ENCODE data around the gene MYO5B.
"Not testable (repeated sequence)": the region's sequence is repeated elsewhere in the genome, so short reads cannot be mapped to it uniquely, and the experiment has no call there.

Gene MYO5B

GRCh38 chr18:49838381-49838780 lies 356.6 kb downstream of the MYO5B start:
- no peaks in the 10 kb centered on the region for H3K9me3 ChIP-seq (ENCODE audit: control insufficient read depth in 1 of 2, low read length in 2 of 2)
- H3K4me1 ChIP-seq (ENCODE audit: control insufficient read depth in 1 of 2, insufficient read depth in 2 of 2, low read length in 2 of 2) = no peaks in the 10 kb centered on the region
- peaks cover 0 to 5% of the 10 kb centered on the region in 2 donors for H3K36me3 ChIP-seq (ENCODE audit: control insufficient read depth in 1 of 2, insufficient read depth in 2 of 2, low read length in 2 of 2)
- no peak overlapping the region for H3K4me3 ChIP-seq (ENCODE audit: low read depth in 1 of 2, low read length in 2 of 2)
- H3K27ac ChIP-seq (ENCODE audit: low read length) = no peak overlapping the region
- H3K27me3 ChIP-seq (ENCODE audit: low read depth, low read length) = no peaks in the 10 kb centered on the region

GRCh38 chr18:49837889-49838288 lies 357.1 kb downstream of the MYO5B start:
- H3K36me3 ChIP-seq (ENCODE audit: control insufficient read depth in 1 of 2, insufficient read depth in 2 of 2, low read length in 2 of 2) = peaks cover 0 to 5% of the 10 kb centered on the region in 2 donors
- no peaks in the 10 kb centered on the region for H3K9me3 ChIP-seq (ENCODE audit: control insufficient read depth in 1 of 2, low read length in 2 of 2)
- no peak overlapping the region for H3K4me3 ChIP-seq (ENCODE audit: low read depth in 1 of 2, low read length in 2 of 2)
- H3K27me3 ChIP-seq (ENCODE audit: low read depth, low read length) = no peaks in the 10 kb centered on the region
- no peaks in the 10 kb centered on the region for H3K4me1 ChIP-seq (ENCODE audit: control insufficient read depth in 1 of 2, insufficient read depth in 2 of 2, low read length in 2 of 2)
- no peak overlapping the region for H3K27ac ChIP-seq (ENCODE audit: low read length)

GRCh38 chr18:49837316-49837835 lies 357.6 kb downstream of the MYO5B start:
- not testable (repeated sequence) for H3K9me3 ChIP-seq (ENCODE audit: control insufficient read depth in 1 of 2, low read length in 2 of 2); H3K4me3 ChIP-seq (ENCODE audit: low read depth in 1 of 2, low read length in 2 of 2)

GRCh38 chr18:49835405-49835804 lies 359.5 kb downstream of the MYO5B start:
- Histone ChIP-seq H3K4me3 (ENCODE audit: low read depth in 1 of 2, low read length in 2 of 2) (no peak overlapping the region), H3K36me3 (ENCODE audit: control insufficient read depth in 1 of 2, insufficient read depth in 2 of 2, low read length in 2 of 2) (peaks cover 0 to 5% of the 10 kb centered on the region in 2 donors), H3K27ac (ENCODE audit: low read length) (no peak overlapping the region), H3K9me3 (ENCODE audit: control insufficient read depth in 1 of 2, low read length in 2 of 2) (no peaks in the 10 kb centered on the region), H3K27me3 (ENCODE audit: low read depth, low read length) (no peaks in the 10 kb centered on the region), H3K4me1 (ENCODE audit: control insufficient read depth in 1 of 2, insufficient read depth in 2 of 2, low read length in 2 of 2) (no peaks in the 10 kb centered on the region)

More at GRCh38 chr18:49837316-49837835, 357.6 kb downstream of the MYO5B start:
- H3K4me1 ChIP-seq (ENCODE audit: control insufficient read depth in 1 of 2, insufficient read depth in 2 of 2, low read length in 2 of 2); H3K36me3 ChIP-seq (ENCODE audit: control insufficient read depth in 1 of 2, insufficient read depth in 2 of 2, low read length in 2 of 2); H3K27me3 ChIP-seq (ENCODE audit: low read depth, low read length); H3K27ac ChIP-seq (ENCODE audit: low read length): not testable (repeated sequence)

GRCh38 chr18:49834258-49834657 lies 360.7 kb downstream of the MYO5B start:
- Histone ChIP-seq H3K4me1 (ENCODE audit: control insufficient read depth in 1 of 2, insufficient read depth in 2 of 2, low read length in 2 of 2) (no peaks in the 10 kb centered on the region), H3K27me3 (ENCODE audit: low read depth, low read length) (no peaks in the 10 kb centered on the region), H3K27ac (ENCODE audit: low read length) (no peak overlapping the region), H3K36me3 (ENCODE audit: control insufficient read depth in 1 of 2, insufficient read depth in 2 of 2, low read length in 2 of 2) (peaks cover 0 to 5% of the 10 kb centered on the region in 2 donors), H3K4me3 (ENCODE audit: low read depth in 1 of 2, low read length in 2 of 2) (no peak overlapping the region), H3K9me3 (ENCODE audit: control insufficient read depth in 1 of 2, low read length in 2 of 2) (no peaks in the 10 kb centered on the region)

- peaks cover 0 to 5% of the 10 kb centered on the region in 2 donors for H3K36me3 ChIP-seq (ENCODE audit: control insufficient read depth in 1 of 2, insufficient read depth in 2 of 2, low read length in 2 of 2)
- H3K27me3 ChIP-seq (ENCODE audit: low read depth, low read length) = no peaks in the 10 kb centered on the region
- H3K4me1 ChIP-seq (ENCODE audit: control insufficient read depth in 1 of 2, insufficient read depth in 2 of 2, low read length in 2 of 2) = no peaks in the 10 kb centered on the region
- no peaks in the 10 kb centered on the region for H3K9me3 ChIP-seq (ENCODE audit: control insufficient read depth in 1 of 2, low read length in 2 of 2)
- no peak overlapping the region for H3K27ac ChIP-seq (ENCODE audit: low read length)
- no peak overlapping the region for H3K4me3 ChIP-seq (ENCODE audit: low read depth in 1 of 2, low read length in 2 of 2)
Measured at GRCh38 chr18:49833814-49834213, 361.1 kb downstream of the MYO5B start.

- H3K27me3 ChIP-seq (ENCODE audit: low read depth, low read length) = no peaks in the 10 kb centered on the region
- no peak overlapping the region for H3K27ac ChIP-seq (ENCODE audit: low read length)
- no peaks in the 10 kb centered on the region for H3K36me3 ChIP-seq (ENCODE audit: control insufficient read depth in 1 of 2, insufficient read depth in 2 of 2, low read length in 2 of 2)
- H3K4me1 ChIP-seq (ENCODE audit: control insufficient read depth in 1 of 2, insufficient read depth in 2 of 2, low read length in 2 of 2) = no peaks in the 10 kb centered on the region
- H3K4me3 ChIP-seq (ENCODE audit: low read depth in 1 of 2, low read length in 2 of 2) = no peak overlapping the region
- no peaks in the 10 kb centered on the region for H3K9me3 ChIP-seq (ENCODE audit: control insufficient read depth in 1 of 2, low read length in 2 of 2)
Measured at GRCh38 chr18:49832221-49832647, 362.7 kb downstream of the MYO5B start.

- H3K27me3 ChIP-seq (ENCODE audit: low read depth, low read length) = no peaks in the 10 kb centered on the region
- peaks cover 0 to 7% of the 10 kb centered on the region in 2 donors for H3K9me3 ChIP-seq (ENCODE audit: control insufficient read depth in 1 of 2, low read length in 2 of 2)
- H3K4me1 ChIP-seq (ENCODE audit: control insufficient read depth in 1 of 2, insufficient read depth in 2 of 2, low read length in 2 of 2) = no peaks in the 10 kb centered on the region
- no peak overlapping the region for H3K27ac ChIP-seq (ENCODE audit: low read length)
- H3K4me3 ChIP-seq (ENCODE audit: low read depth in 1 of 2, low read length in 2 of 2) = no peak overlapping the region
- H3K36me3 ChIP-seq (ENCODE audit: control insufficient read depth in 1 of 2, insufficient read depth in 2 of 2, low read length in 2 of 2) = peaks cover 0 to 5% of the 10 kb centered on the region in 2 donors
Measured at GRCh38 chr18:49827996-49828395, 367.0 kb downstream of the MYO5B start.

GRCh38 chr18:49819823-49820671 lies 374.9 kb downstream of the MYO5B start:
- H3K36me3 ChIP-seq (ENCODE audit: control insufficient read depth in 1 of 2, insufficient read depth in 2 of 2, low read length in 2 of 2) = no peaks in the 10 kb centered on the region
- H3K4me1 ChIP-seq (ENCODE audit: control insufficient read depth in 1 of 2, insufficient read depth in 2 of 2, low read length in 2 of 2) = no peaks in the 10 kb centered on the region
- H3K9me3 ChIP-seq (ENCODE audit: control insufficient read depth in 1 of 2, low read length in 2 of 2) = no peaks in the 10 kb centered on the region
- no peak overlapping the region for H3K27ac ChIP-seq (ENCODE audit: low read length)
- no peaks in the 10 kb centered on the region for H3K27me3 ChIP-seq (ENCODE audit: low read depth, low read length)
- H3K4me3 ChIP-seq (ENCODE audit: low read depth in 1 of 2, low read length in 2 of 2) = no peak overlapping the region

GRCh38 chr18:49819071-49819662 lies 375.8 kb downstream of the MYO5B start:
- Histone ChIP-seq H3K27ac (ENCODE audit: low read length) (no peak overlapping the region), H3K36me3 (ENCODE audit: control insufficient read depth in 1 of 2, insufficient read depth in 2 of 2, low read length in 2 of 2) (no peaks in the 10 kb centered on the region)

GRCh38 chr18:49817947-49818346 lies 377.0 kb downstream of the MYO5B start:
- no peaks in the 10 kb centered on the region for H3K4me1 ChIP-seq (ENCODE audit: control insufficient read depth in 1 of 2, insufficient read depth in 2 of 2, low read length in 2 of 2)
- H3K27ac ChIP-seq (ENCODE audit: low read length) = no peak overlapping the region
- H3K9me3 ChIP-seq (ENCODE audit: control insufficient read depth in 1 of 2, low read length in 2 of 2) = no peaks in the 10 kb centered on the region

More at GRCh38 chr18:49819071-49819662, 375.8 kb downstream of the MYO5B start:
- Histone ChIP-seq H3K9me3 (ENCODE audit: control insufficient read depth in 1 of 2, low read length in 2 of 2) (no peaks in the 10 kb centered on the region), H3K27me3 (ENCODE audit: low read depth, low read length) (no peaks in the 10 kb centered on the region), H3K4me1 (ENCODE audit: control insufficient read depth in 1 of 2, insufficient read depth in 2 of 2, low read length in 2 of 2) (no peaks in the 10 kb centered on the region), H3K4me3 (ENCODE audit: low read depth in 1 of 2, low read length in 2 of 2) (no peak overlapping the region)

More at GRCh38 chr18:49817947-49818346, 377.0 kb downstream of the MYO5B start:
- no peak overlapping the region for H3K4me3 ChIP-seq (ENCODE audit: low read depth in 1 of 2, low read length in 2 of 2)
- peaks cover 0 to 7% of the 10 kb centered on the region in 2 donors for H3K36me3 ChIP-seq (ENCODE audit: control insufficient read depth in 1 of 2, insufficient read depth in 2 of 2, low read length in 2 of 2)
- H3K27me3 ChIP-seq (ENCODE audit: low read depth, low read length) = no peaks in the 10 kb centered on the region

Measured in muscle layer of duodenum (tissue), 2 donors.